Measurements from ENCODE around the gene NUFIP2.

DNA sequence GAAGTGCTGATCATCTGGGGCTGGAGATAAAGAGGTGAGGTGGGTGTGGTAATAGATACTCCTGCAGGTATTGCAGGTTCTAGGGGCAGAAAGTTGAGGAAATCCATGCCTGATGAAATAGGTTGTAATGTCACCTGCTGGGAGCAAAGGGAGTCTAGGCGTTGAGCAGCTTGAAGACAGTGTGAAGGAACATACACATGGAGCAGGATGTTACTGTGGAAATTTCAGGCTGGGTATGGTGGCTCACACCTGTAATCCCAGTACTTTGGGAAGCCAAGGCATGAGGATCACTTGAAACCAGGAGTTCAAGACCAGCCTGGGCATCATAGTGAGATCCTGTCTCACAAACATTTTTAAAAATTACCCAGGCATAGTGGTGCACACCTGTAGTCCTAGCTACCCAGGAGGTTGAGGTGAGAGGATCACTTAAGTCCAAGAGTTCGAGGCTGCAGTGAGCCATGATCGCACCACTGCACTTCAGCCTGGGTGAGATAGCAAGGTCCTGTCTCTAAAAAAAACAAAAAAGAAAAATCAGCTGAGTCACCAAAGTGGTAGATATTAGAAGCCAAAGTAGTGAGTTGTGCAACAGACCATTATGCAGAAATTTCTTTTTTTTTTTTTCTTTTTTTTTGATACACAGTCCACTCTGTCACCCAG is 56.3 kb downstream of the NUFIP2 start:
- TF ChIP-seq, protein P1, sequence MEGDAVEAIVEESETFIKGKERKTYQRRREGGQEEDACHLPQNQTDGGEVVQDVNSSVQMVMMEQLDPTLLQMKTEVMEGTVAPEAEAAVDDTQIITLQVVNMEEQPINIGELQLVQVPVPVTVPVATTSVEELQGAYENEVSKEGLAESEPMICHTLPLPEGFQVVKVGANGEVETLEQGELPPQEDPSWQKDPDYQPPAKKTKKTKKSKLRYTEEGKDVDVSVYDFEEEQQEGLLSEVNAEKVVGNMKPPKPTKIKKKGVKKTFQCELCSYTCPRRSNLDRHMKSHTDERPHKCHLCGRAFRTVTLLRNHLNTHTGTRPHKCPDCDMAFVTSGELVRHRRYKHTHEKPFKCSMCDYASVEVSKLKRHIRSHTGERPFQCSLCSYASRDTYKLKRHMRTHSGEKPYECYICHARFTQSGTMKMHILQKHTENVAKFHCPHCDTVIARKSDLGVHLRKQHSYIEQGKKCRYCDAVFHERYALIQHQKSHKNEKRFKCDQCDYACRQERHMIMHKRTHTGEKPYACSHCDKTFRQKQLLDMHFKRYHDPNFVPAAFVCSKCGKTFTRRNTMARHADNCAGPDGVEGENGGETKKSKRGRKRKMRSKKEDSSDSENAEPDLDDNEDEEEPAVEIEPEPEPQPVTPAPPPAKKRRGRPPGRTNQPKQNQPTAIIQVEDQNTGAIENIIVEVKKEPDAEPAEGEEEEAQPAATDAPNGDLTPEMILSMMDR (IDR thresholded peaks at IDR 0.05), result no peak
- no peak for TF ChIP-seq EZH2 (IDR thresholded peaks at IDR 0.05)
